Liver (tissue), 9 donors: ENCODE measurements around the gene SLC13A1. TPM values are rescaled to one million over a fixed set of nuclear protein-coding genes. Genes with fewer than 3 reads are reported as not detected.

ENCODE experiments used
- DNase-seq: peaks from one replicate; pipeline ENCODE4 v3.0.0-alpha.2; 2017; ENCODE audit warnings: low spot score
- H3K27ac ChIP-seq, 2 donors: one replicate each; pipeline ENCODE4 v1.7.0; 2013; ENCODE audit warnings: inconsistent platforms in 2 of 2, low read length in 2 of 2, control low read depth in 1 of 2, low read depth in 1 of 2, mild to moderate bottlenecking in 1 of 2
- H3K27me3 ChIP-seq, 4 donors: one replicate each; pipeline versions ENCODE4 v1.6.1 to v1.7.0; 2013; ENCODE audit warnings: low read length in 3 of 4, inconsistent platforms in 1 of 4, mild to moderate bottlenecking in 1 of 4, moderate library complexity in 1 of 4; ENCODE audit not compliant: control insufficient read depth in 4 of 4, insufficient read depth in 4 of 4
- H3K36me3 ChIP-seq, 4 donors: one replicate each; pipeline versions ENCODE4 v1.6.1 to v1.7.0; 2013; ENCODE audit warnings: low read length in 3 of 4, mild to moderate bottlenecking in 3 of 4, low read depth in 1 of 4, moderate library complexity in 1 of 4; ENCODE audit not compliant: control insufficient read depth in 4 of 4, insufficient read depth in 3 of 4
- H3K4me1 ChIP-seq, 4 donors: one replicate each; pipeline versions ENCODE4 v1.6.1 to v1.7.0; 2013; ENCODE audit warnings: low read length in 3 of 4, mild to moderate bottlenecking in 3 of 4, moderate library complexity in 1 of 4; ENCODE audit not compliant: control insufficient read depth in 4 of 4, insufficient read depth in 4 of 4
- H3K4me3 ChIP-seq, 3 donors: one replicate each; pipeline versions ENCODE4 v1.6.1 to v1.7.0; 2013; ENCODE audit warnings: low read length in 3 of 3, control low read depth in 1 of 3, low read depth in 1 of 3, mild to moderate bottlenecking in 1 of 3
- H3K9ac ChIP-seq, 2 donors: one replicate each; pipeline ENCODE4 v1.7.0; 2013; ENCODE audit warnings: low read length in 2 of 2, mild to moderate bottlenecking in 2 of 2, moderate library complexity in 2 of 2, control low read depth in 1 of 2, low read depth in 1 of 2
- H3K9me3 ChIP-seq, 4 donors: one replicate each; pipeline versions ENCODE4 v1.6.1 to v1.7.0; 2013; ENCODE audit warnings: low read length in 3 of 4; ENCODE audit not compliant: control insufficient read depth in 4 of 4
- FOXA1 ChIP-seq: IDR thresholded peaks from 2 replicates; pipeline ENCODE4 v1.6.1; 2016; ENCODE audit warnings: antibody characterized with exemption
- FOXA2 ChIP-seq: IDR thresholded peaks from 2 replicates; pipeline ENCODE4 v1.6.1; 2016; ENCODE audit warnings: antibody characterized with exemption
- HNF4G ChIP-seq: IDR thresholded peaks from 2 replicates; pipeline ENCODE4 v1.6.1; 2016; ENCODE audit warnings: antibody characterized with exemption
- JUND ChIP-seq, 2 donors: IDR thresholded peaks; 2 replicates each; pipeline ENCODE4 v1.6.1; 2016; ENCODE audit warnings: antibody characterized with exemption in 2 of 2
- NR2F2 ChIP-seq: IDR thresholded peaks from 2 replicates; pipeline ENCODE4 v1.6.1; 2016; ENCODE audit warnings: antibody characterized with exemption
- RAD21 ChIP-seq, 2 donors: IDR thresholded peaks; 2 replicates each; pipeline ENCODE4 v1.6.1; 2016; ENCODE audit warnings: antibody characterized with exemption in 2 of 2, mild to moderate bottlenecking in 2 of 2
- RXRA ChIP-seq, 2 donors: IDR thresholded peaks; 2 replicates each; pipeline ENCODE4 v1.6.1; 2017 to 2018; ENCODE audit warnings: antibody characterized with exemption in 2 of 2, mild to moderate bottlenecking in 1 of 2
- YY1 ChIP-seq: IDR thresholded peaks from 2 replicates; pipeline ENCODE4 v1.6.1; 2016; ENCODE audit warnings: antibody characterized with exemption, mild to moderate bottlenecking
- WGBS: extraction: QIAGEN DNeasy Blood & Tissue Kit; methylation state at CpG from one replicate; pipeline ENCODE4 v1.1.7; 2013; 5-methylcytosine and 5-hydroxymethylcytosine counted together
- polyA plus RNA-seq, 2 donors: library from polyadenylated mRNA; stranded (reverse) in 1 of 2; unstranded in 1 of 2; fragments of 200-250 nt in 1 of 2; fragments of >200 nt in 1 of 2; fragmentation: Nextera tagmentation in 1 of 2; extraction: Ambion mirVana in 1 of 2; gene quantifications; one replicate each; pipeline versions ENCODE4 v1.2.1 to v1.2.3, GENCODE V29; 2013 to 2015
- total RNA-seq, 2 donors: library from RNA; depleted of rRNA; stranded (reverse); fragments of >200 nt; gene quantifications; one replicate each; pipeline ENCODE4 v1.2.3, GENCODE V29; 2014
- TF ChIP-seq, protein P1 (sequence below): fragments of 150-350 bp; IDR thresholded peaks from 2 replicates; pipeline ENCODE4 v1.5.1; 2017; ENCODE audit warnings: improper control_type of control experiment, low read depth, low read length; ENCODE audit not compliant: missing input control
- TF ChIP-seq, protein P2 (sequence below): IDR thresholded peaks from 2 replicates; pipeline ENCODE4 v1.6.1; 2016; ENCODE audit warnings: antibody characterized with exemption
- TF ChIP-seq, protein P3 (sequence below): IDR thresholded peaks from 2 replicates; pipeline ENCODE4 v1.6.1; 2016; ENCODE audit warnings: antibody characterized with exemption, mild to moderate bottlenecking
- TF ChIP-seq, protein P4 (sequence below): IDR thresholded peaks from 2 replicates; pipeline ENCODE4 v1.6.1; 2016; ENCODE audit warnings: antibody characterized with exemption
- donor health status: healthy.
- donor health status: healthy.
- donor health status: healthy.
- donor health status: healthy.
- donor health status: healthy.

Gene SLC13A1
- total and polyA plus RNA-seq, 4 donors = not detected

DNA sequence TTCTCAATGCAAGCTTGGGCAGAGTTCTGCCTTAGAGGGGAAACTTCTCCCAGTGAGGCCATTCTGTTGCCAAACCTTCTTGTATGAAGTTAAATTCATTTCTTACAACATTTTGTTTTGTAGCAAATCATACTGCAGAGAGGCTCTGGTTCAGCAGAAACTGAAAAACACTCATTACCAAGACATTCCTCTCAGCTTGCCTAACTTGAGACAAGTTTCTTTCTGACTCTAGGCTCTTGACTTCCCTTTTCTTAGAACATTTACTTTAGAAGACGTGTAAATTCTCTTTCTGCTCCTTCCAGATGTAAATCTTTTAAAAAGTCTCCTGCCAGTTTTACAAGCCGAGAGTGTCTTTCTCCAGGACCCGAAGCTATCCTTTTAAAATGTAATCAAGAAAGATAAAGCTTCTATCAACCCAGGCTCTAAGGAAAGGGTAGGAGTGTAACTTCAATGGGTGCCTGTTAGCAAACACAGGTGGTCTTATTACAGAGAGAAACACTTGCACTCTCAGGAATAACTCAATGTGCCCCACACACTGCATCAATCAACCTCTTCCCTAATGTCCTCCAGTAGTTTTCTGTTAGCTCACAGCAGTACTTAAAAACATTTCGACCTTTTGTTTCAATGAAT lies 123.8 kb downstream of the SLC13A1 start (continued):
- TF ChIP-seq, protein P1, sequence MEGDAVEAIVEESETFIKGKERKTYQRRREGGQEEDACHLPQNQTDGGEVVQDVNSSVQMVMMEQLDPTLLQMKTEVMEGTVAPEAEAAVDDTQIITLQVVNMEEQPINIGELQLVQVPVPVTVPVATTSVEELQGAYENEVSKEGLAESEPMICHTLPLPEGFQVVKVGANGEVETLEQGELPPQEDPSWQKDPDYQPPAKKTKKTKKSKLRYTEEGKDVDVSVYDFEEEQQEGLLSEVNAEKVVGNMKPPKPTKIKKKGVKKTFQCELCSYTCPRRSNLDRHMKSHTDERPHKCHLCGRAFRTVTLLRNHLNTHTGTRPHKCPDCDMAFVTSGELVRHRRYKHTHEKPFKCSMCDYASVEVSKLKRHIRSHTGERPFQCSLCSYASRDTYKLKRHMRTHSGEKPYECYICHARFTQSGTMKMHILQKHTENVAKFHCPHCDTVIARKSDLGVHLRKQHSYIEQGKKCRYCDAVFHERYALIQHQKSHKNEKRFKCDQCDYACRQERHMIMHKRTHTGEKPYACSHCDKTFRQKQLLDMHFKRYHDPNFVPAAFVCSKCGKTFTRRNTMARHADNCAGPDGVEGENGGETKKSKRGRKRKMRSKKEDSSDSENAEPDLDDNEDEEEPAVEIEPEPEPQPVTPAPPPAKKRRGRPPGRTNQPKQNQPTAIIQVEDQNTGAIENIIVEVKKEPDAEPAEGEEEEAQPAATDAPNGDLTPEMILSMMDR = no peak

DNA sequence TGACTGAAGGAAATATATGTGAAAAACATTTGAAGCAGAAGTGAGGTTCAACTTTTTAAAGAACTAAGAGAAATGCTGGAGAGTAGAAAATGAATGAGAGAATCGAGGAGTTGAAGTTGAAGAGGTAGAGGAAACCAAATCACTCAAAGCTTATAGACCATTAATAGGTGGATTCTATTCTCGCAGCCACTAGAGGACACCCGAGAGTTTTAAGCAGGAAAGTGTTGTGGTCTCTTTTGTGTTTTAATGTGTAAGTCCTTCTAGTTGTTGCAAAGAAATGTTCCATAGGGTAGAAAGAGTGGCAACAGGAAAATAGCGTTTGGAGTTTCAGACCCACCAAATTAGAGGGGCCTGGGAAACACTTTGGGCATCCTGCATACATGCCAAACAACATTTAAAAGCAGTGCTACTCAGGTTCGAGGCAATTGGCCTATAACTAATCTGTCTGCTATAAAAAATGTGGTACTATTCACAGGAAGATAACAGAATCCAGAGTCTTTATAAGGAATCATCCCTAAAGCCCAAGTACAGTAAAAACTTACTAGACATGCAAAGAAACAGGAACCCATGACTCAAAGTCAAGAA lies 129.0 kb downstream of the SLC13A1 start:
- TF ChIP-seq RAD21 (IDR thresholded peaks at IDR 0.05) (peak in 1 of 2 donors; percentile 48), YY1 (no peak), RXRA (IDR thresholded peaks at IDR 0.05) (no peak), HNF4G (no peak)
- TF ChIP-seq, protein P1 = peak; percentile 9
- TF ChIP-seq, protein P2, sequence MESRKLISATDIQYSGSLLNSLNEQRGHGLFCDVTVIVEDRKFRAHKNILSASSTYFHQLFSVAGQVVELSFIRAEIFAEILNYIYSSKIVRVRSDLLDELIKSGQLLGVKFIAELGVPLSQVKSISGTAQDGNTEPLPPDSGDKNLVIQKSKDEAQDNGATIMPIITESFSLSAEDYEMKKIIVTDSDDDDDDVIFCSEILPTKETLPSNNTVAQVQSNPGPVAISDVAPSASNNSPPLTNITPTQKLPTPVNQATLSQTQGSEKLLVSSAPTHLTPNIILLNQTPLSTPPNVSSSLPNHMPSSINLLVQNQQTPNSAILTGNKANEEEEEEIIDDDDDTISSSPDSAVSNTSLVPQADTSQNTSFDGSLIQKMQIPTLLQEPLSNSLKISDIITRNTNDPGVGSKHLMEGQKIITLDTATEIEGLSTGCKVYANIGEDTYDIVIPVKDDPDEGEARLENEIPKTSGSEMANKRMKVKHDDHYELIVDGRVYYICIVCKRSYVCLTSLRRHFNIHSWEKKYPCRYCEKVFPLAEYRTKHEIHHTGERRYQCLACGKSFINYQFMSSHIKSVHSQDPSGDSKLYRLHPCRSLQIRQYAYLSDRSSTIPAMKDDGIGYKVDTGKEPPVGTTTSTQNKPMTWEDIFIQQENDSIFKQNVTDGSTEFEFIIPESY = no peak
- H3K4me1 ChIP-seq = no peaks in the 10 kb centered on the region
- WGBS = 49% methylated on average over 5 of the region's 5 CpGs
- H3K9me3 ChIP-seq = no peaks in the 10 kb centered on the region
- no peak overlapping the region for H3K9ac ChIP-seq
- H3K36me3 ChIP-seq = no peaks in the 10 kb centered on the region
- no peaks in the 10 kb centered on the region for H3K27me3 ChIP-seq
- no peak overlapping the region for H3K27ac ChIP-seq
- DNase-seq = no peak
- no peak overlapping the region for H3K4me3 ChIP-seq

DNA sequence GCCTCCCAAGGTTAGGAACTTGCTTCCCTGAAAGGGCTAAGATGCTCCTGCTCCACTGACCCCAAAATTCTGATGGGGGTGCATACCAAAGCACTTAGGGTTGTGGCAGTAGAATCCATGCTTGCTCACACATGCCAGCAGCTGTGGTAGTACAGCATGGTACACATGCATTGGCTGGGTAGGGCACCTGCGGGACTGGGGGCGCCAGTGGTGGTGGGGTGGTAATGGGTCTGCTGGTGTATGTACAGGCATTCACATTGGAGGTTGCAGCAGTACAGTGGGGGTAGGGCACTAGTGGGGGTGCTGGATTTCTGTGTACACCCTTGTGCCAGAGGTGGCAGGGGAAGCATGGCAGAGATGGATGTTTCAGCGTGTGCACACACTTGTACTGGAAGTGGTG lies 132.0 kb downstream of the SLC13A1 start:
- WGBS = 98% methylated on average over 3 of the region's 3 CpGs
- Histone ChIP-seq H3K27ac (no peak overlapping the region), H3K4me1 (no peaks in the 10 kb centered on the region), H3K9ac (no peak overlapping the region), H3K36me3 (no peaks in the 10 kb centered on the region), H3K27me3 (no peaks in the 10 kb centered on the region), H3K4me3 (no peak overlapping the region), H3K9me3 (no peaks in the 10 kb centered on the region)
- DNase-seq = no peak
- TF ChIP-seq JUND (IDR thresholded peaks at IDR 0.05) (no peak), FOXA2 (no peak), YY1 (no peak), FOXA1 (no peak), NR2F2 (no peak), RXRA (IDR thresholded peaks at IDR 0.05) (no peak)
- TF ChIP-seq, protein P3, sequence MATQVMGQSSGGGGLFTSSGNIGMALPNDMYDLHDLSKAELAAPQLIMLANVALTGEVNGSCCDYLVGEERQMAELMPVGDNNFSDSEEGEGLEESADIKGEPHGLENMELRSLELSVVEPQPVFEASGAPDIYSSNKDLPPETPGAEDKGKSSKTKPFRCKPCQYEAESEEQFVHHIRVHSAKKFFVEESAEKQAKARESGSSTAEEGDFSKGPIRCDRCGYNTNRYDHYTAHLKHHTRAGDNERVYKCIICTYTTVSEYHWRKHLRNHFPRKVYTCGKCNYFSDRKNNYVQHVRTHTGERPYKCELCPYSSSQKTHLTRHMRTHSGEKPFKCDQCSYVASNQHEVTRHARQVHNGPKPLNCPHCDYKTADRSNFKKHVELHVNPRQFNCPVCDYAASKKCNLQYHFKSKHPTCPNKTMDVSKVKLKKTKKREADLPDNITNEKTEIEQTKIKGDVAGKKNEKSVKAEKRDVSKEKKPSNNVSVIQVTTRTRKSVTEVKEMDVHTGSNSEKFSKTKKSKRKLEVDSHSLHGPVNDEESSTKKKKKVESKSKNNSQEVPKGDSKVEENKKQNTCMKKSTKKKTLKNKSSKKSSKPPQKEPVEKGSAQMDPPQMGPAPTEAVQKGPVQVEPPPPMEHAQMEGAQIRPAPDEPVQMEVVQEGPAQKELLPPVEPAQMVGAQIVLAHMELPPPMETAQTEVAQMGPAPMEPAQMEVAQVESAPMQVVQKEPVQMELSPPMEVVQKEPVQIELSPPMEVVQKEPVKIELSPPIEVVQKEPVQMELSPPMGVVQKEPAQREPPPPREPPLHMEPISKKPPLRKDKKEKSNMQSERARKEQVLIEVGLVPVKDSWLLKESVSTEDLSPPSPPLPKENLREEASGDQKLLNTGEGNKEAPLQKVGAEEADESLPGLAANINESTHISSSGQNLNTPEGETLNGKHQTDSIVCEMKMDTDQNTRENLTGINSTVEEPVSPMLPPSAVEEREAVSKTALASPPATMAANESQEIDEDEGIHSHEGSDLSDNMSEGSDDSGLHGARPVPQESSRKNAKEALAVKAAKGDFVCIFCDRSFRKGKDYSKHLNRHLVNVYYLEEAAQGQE = no peak
- TF ChIP-seq, protein P4, sequence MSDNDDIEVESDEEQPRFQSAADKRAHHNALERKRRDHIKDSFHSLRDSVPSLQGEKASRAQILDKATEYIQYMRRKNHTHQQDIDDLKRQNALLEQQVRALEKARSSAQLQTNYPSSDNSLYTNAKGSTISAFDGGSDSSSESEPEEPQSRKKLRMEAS = no peak
